Ramos (cell line): ENCODE data around the gene FBXO33.

Source experiments
- in situ Hi-C: fragments of 300-500 bp; cut with MboI; formaldehyde crosslinking; loops from one replicate; pipeline ENCODE4 v1.14.3; 2022; ENCODE audit warnings: low sequenced_read_pairs; ENCODE audit not compliant: unreplicated experiment

The FBXO33 gene

GRCh38 chr14:39432619-39433451 is 602 bp upstream of the FBXO33 start:
- in situ Hi-C loops: loop anchor here (25.0 kb wide), 1 partner anchor 321 kb away; the partner anchor contains the start of genes GEMIN2 and SEC23A

- in situ Hi-C loops: loop anchor here (25.0 kb wide), 1 partner anchor 319 kb away; the partner anchor contains the start of genes GEMIN2 and SEC23A
Measured at GRCh38 chr14:39431416-39432178, 636 bp downstream of the FBXO33 start.

DNA sequence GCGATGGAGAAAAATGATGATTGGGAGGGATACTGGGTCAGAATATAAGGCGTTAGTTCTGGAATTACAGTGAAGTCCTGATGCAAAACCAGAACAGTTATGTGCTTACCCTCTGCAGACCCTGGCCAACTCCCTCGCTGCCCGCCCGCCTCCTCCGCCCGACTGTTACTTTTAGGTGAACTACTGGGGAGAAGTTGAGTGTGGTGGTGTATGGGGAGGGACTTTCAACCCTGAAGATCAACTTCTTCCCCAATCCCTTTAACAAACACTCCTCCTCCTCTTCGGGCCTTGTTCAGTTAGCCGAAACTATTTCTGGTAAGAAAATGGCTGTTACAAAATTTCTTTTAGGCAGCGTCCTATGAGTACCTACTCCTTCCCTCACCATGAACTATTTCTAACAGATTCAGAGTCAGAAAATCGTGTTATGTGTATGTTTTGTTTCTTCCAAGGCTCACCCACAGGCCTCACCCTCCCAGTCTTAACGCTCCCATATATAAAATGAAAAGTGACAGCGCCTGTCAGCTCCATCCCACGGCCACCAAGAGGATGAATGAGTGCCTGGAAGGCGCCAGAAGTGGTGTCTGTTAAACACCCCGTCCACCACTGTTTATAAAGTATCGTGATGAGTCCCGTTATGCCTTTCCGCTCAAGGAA is 1.3 kb downstream of the FBXO33 start:
- in situ Hi-C loops: loop anchor here (25.0 kb wide), 1 partner anchor 319 kb away; the partner anchor contains the start of genes GEMIN2 and SEC23A

GRCh38 chr14:39428118-39428517 is 4.1 kb downstream of the FBXO33 start:
- in situ Hi-C loops: loop anchor here (25.0 kb wide), 1 partner anchor 316 kb away; the partner anchor contains the start of genes GEMIN2 and SEC23A

DNA sequence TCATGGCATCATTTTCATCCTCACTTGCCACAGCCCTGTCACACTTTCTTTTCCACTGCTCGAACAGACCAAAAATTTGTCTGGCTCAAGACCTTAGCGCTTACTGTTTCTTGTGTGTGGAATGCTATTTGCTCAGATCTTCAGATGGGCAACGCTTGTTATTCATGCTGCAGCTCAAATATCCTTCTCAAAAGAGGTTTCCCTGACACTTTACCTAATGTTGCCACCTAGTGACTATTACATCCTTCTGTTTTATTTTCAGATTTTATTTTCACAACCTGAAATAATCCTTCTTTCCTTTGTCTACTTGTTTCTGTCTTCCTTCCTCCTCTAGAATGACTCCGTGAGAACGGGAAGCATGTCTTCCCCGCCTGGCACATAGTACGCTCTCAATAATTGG is 5.6 kb downstream of the FBXO33 start:
- in situ Hi-C loops: loop anchor here (25.0 kb wide), 1 partner anchor 314 kb away; the partner anchor contains the start of genes GEMIN2 and SEC23A

DNA sequence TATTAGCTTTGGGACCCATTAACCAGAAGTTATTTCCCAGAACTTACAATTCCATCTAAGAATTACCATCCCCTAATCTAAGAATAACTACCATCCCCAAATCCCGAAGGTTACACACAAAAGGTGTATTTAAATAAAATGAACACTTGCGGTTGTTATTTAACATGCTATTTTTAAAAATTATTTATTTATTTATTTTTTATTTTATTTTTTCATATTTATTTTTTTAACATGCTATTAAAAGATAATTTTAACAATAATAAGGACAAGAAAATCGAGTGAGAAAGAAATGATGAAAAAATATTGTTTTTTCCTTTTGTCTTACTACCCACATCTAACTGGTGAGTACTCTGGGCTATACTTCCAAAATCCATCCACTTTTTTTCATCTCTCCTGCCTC is 6.3 kb downstream of the FBXO33 start:
- in situ Hi-C loops: loop anchor here (25.0 kb wide), 1 partner anchor 314 kb away; the partner anchor contains the start of genes GEMIN2 and SEC23A

DNA sequence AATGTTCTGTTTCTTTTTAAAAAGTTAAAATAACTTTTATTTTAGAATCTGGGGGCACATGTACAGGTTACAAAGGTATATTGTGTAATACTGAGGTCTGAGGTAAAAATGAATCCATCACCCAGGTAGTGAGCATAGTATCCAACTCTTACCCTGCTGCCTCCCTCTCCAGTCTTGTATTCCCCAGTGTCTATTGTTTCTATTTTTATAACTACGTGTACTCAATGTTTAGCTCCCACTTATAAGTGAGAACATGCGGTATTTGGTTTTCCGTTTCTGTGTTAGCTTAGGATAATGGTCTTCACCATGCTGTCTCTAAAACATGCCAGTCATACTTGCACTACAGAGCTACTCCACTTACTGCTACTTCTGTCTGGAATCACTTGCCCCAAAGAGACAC is 8.4 kb downstream of the FBXO33 start:
- in situ Hi-C loops: no loop called here

DNA sequence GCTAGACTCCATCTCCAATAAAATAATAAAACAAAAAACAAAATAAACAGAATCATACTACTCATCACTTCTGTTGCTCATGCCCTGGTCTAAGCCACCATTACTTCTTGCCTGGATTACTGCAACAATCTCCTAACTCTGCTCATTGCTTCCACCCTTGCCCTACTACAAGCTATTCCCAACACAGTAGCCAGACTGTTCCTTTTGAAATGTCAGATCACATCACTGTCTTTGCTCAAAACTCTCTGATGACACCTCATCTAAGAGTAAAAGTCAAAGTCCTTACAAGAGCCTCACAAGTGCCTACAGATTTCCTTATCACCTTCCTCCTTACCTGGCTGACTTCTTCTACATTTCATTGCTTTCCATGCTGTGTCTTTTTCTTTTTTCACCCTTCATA is 10.0 kb downstream of the FBXO33 start:
- in situ Hi-C loops: no loop called here

DNA sequence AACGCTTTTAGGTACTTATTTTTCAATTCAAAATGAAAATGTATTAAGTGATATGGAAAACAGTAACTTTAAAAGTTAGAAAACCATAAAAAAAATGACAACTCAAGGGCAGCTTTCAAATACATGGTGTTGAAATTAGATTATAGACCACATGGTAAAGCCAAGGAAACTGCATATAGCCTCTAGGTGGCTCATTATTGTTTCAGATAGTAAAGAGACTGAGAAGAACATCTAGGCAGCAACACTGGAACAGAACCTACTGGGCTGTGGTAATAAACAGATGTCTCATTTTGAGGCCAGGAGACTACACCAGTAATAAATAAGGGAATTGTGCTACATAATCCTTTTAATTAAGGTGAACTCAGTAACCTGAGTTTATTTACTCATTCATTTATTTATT is 13.0 kb downstream of the FBXO33 start:
- in situ Hi-C loops: no loop called here

DNA sequence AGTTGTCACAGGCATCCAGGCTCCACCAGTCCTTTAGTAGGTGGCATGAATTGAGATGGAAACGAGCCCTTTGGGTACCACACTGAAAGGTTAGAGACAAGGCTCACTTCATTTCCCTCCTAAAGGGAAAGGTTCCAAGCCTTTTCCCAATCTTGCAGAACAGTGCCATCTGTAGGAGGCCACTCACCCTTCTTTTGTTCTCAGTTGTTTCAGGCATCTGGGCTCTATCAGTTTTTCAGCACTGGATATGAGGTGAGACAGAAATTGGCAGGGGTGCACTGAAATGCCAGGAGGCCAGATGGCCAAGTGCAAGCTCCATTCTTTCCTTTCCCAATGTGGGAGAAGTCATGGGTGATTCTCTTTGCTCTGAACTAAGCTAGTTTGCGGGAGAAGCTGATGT is 15.2 kb downstream of the FBXO33 start:
- in situ Hi-C loops: no loop called here

DNA sequence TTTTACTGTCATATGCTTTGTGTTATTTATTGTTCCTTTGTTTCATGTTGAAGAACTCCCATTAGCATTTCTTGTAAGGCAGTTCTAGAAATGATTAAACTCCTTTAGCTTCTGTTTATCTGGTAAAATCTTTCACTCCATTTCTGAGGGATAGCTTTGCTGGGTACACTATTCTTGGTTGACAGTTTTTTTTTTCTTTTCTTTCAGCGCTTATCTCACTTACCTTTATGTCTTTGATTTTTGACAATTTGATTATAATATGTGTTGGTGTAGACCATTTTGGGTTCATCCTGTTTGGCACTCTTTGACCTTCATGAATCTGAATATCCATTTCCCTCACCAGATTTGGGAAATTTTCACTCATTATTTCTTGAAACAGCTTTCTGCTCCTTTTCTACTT is 16.2 kb downstream of the FBXO33 start:
- in situ Hi-C loops: no loop called here

DNA sequence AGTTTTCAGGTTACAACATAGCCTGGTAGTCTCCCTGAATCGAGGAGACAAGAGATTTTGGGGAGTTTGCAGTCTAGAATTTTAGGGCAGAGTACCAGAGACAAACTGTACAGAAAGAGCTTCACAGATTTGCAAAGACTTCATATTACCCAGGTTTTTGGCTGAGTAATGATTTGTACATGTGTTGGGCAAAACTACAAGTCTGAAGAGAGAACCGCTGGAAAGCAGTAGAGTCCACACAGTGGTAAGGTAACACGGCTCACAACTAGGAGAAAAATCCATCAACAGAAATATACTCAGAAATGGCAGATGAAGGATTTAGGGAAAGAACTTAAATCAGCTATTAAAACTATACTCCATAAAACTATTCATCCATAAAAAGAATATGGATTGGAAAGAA is 25.7 kb downstream of the FBXO33 start:
- in situ Hi-C loops: no loop called here

GRCh38 chr14:39398382-39398781 is 33.9 kb downstream of the FBXO33 start:
- in situ Hi-C loops: no loop called here

- in situ Hi-C loops: no loop called here
Measured at GRCh38 chr14:39396448-39396847, 35.8 kb downstream of the FBXO33 start.

DNA sequence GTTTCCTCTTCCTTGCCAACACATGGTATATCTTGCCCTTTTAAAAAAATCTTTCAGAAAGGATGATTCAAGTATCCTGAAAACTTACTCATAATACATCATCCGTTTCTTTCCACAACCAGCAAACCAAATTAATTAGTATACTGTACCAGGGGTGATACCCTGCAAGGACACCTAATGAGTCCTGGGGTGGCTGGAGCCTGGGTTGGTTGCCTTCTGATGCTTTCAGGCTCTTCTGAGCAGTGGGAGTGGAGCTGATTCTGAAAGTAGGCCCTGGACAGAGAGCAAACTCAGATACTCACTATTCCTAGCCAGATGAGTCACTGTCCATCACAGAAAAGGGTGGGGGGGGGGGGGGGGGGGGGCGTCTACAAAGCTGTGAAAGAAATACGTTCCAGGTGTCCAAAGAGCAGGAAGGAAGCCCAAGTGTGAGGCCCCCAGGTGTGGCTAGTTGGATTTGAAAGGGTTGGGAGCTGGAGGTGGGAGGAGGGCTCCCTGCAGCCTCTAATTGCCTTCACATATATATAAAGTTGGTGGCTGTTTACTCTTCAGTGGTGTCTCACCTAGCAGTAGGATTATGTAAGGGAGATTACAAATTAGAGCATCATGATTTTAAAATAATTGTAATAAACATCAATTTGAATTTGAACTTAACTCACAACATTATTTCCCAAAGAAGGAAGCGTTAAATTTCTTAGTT is 36.5 kb downstream of the FBXO33 start:
- in situ Hi-C loops: no loop called here

- in situ Hi-C loops: no loop called here
Measured at GRCh38 chr14:39393289-39393688, 38.9 kb downstream of the FBXO33 start.

GRCh38 chr14:39384177-39384576 is 48.1 kb downstream of the FBXO33 start:
- in situ Hi-C loops: no loop called here

DNA sequence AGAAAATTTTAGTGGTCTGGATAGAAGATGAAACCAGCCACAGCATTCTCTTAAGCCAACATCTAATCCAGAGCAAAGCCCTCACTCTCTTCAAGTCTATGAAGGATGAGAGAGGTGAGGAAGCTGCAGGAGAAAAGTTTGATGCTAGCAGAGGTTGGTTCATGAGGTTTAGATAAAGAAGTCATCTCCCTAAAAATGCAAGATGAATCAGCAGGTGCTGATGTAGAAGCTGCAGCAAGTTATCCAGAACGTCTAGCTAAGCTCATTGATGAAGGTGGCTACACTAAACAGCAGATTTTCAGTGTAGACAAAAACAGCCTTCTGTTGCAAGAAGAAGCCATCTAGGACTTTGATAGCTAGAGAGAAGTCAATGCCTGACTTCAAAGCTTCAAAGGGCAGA is 48.5 kb downstream of the FBXO33 start:
- in situ Hi-C loops: no loop called here

DNA sequence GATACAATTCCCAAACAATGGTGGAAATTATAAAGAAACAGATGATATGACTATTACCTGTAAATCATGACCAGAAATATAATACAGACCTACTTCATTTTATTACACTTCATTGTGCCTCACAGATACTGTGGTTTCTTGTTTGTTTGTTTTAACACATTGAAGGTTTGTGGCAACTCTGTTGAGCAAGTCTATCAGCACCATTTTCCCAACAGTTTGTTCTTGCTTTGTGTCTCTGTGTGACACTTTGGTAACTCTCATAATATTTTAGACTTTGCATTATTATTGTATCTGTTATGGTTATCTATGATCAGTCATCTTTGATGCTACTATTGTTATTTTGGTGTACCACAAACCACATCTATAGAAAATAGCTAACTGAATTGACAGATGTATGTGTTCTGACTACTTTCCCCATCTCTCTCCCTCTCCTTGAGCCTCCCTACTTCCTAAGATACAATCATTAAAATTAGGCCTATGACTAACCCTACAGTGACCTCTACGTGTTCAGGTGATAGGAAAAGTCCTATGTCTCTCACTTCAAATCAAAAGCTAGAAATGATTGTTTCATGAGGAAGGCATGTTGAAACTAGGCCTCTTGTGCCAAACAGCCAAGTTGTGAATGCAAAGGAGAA is 49.1 kb downstream of the FBXO33 start:
- in situ Hi-C loops: no loop called here
